ENCODE data around the gene ZNF768. TPM values are rescaled to one million over a fixed set of nuclear protein-coding genes. Genes with fewer than 3 reads are reported as not detected.
"Not testable (repeated sequence)": the region's sequence is repeated elsewhere in the genome, so short reads cannot be mapped to it uniquely, and the experiment has no call there.

Gene ZNF768
- total RNA-seq, 1 experiment from 2014 or later = 48.8 TPM

DNA sequence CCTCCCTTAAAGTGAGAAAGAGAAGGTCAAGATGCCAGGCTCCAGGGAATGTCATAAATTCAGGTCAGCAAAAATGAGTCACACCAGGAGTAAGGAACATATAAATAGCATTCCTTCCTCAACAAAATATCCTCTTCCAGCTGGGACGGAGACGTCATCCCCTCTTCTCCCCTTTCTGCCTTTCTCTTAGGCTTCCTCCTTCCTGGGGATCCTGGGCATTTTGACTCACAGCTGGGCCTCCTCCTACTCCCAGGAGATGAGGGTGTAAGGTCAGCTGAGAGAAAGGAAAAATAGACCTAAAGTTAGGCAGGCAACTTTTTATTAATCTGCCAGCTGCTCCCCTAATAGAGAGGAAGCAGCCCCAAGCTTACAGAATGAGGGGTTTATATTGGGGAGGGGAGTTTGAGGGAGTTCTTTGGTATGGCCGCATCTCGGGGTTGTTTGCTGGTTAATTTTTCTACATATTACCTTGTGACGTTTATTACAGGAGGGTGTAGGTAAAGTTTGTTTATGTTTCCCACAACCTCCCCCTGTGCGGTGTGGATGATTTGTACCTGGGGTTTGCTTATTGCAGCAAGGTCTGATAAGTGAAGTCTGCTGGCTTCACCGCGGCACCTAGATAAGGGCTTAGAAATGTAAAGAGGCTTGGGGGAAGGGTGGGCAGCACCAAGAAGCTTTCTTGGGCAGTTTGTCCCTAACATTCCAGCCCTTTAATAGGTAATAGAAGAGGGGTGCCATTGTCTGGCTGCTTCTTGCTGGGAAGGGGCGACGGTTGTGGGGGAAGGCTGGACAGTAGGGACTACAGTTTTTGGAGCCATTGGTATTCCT is 15.3 kb upstream of the ZNF768 start:
- intact Hi-C loops (cut with micrococcal nuclease) = no loop called here
- no peak for ATAC-seq
- Histone ChIP-seq H3K79me2 (ENCODE audit: insufficient read depth, low read length) (no peaks in the 10 kb centered on the region), H3K27ac (ENCODE audit: low read depth, low read length) (no peak overlapping the region), H3K9ac (ENCODE audit: low read length) (no peak overlapping the region), H2AFZ (ENCODE audit: low read depth, low read length, poor library complexity, severe bottlenecking) (no peak overlapping the region), H3K36me3 (ENCODE audit: control insufficient read depth in 1 of 2, insufficient read depth in 2 of 2, low read length in 2 of 2) (no peaks in the 10 kb centered on the region), H3K27me3 (ENCODE audit: insufficient read depth, low read length) (no peaks in the 10 kb centered on the region), H3K9me2 (ENCODE audit: insufficient read depth) (no peaks in the 10 kb centered on the region), H3K9me3 (ENCODE audit: control insufficient read depth in 1 of 2, insufficient read depth in 1 of 2, low read depth in 1 of 2, low read length in 2 of 2) (no peaks in the 10 kb centered on the region), H3K4me1 (ENCODE audit: control insufficient read depth in 1 of 2, insufficient read depth in 2 of 2, low read length in 2 of 2) (peaks cover 0 to 13% of the 10 kb centered on the region in 2 experiments; a peak in 2 of 4 replicates), H3K4me2 (ENCODE audit: low read length) (no peak overlapping the region), H4K20me1 (ENCODE audit: insufficient read depth) (no peaks in the 10 kb centered on the region), H3K4me3 (replicated peaks in 1 of 2; ENCODE audit: low read depth in 1 of 2, low read length in 2 of 2) (no peak overlapping the region)
- ChIA-PET POLR2A (no interaction called here), RAD21 (ENCODE audit: low non-redundant PET in 1 of 2, low total read pairs in 2 of 2, uncharacterized antibody in 2 of 2, unreplicated experiment in 2 of 2) (no interaction called here), CTCF (no interaction called here)
- no TSS peak for BruUV-seq (replicated peaks)
- TF ChIP-seq SIN3A (IDR thresholded peaks at IDR 0.05; ENCODE audit: low read depth) (no peak), ZNF274 (IDR thresholded peaks at IDR 0.05; ENCODE audit: low read depth, low read length) (no peak), CBX3 (IDR thresholded peaks at IDR 0.05; ENCODE audit: low read depth) (no peak), SRF (IDR thresholded peaks at IDR 0.05; ENCODE audit: low read depth) (no peak)
- DNase-seq (ENCODE audit: low read depth, low spot score) = no peak

DNA sequence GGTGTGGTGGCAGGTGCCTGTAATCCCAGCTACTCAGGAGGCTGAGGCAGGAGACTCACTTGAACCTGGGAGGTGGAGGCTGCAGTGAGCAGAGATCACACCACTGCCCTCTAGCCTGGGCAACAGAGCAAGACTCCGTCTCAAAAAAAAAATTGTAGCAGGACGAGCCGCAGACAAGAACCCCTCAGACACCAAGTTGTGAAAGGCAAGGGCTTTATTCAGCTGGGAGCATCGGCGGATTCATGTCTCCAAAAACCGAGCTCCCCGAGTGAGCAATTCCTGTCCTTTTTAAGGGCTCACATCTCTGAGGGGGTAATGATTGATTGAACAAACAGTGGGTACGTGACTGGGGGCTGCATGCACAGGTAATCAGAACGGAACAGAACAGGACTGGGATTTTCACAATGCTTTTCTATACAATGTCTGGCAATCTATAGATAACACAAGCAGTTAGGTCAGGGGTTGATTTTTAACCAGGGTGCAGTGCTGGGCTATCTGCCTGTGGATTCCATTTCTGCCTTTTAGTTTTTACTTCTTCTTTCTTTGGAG is 14.6 kb upstream of the ZNF768 start:
- H3K27me3 ChIP-seq (ENCODE audit: insufficient read depth, low read length); H3K27ac ChIP-seq (ENCODE audit: low read depth, low read length); H3K9me2 ChIP-seq (ENCODE audit: insufficient read depth); BruUV-seq (replicated peaks); POLR2A ChIA-PET; H2AFZ ChIP-seq (ENCODE audit: low read depth, low read length, poor library complexity, severe bottlenecking); H4K20me1 ChIP-seq (ENCODE audit: insufficient read depth); intact Hi-C loops (cut with micrococcal nuclease); RAD21 ChIA-PET (ENCODE audit: low non-redundant PET in 1 of 2, low total read pairs in 2 of 2, uncharacterized antibody in 2 of 2, unreplicated experiment in 2 of 2); H3K4me2 ChIP-seq (ENCODE audit: low read length); H3K36me3 ChIP-seq (ENCODE audit: control insufficient read depth in 1 of 2, insufficient read depth in 2 of 2, low read length in 2 of 2); H3K79me2 ChIP-seq (ENCODE audit: insufficient read depth, low read length); H3K9me3 ChIP-seq (ENCODE audit: control insufficient read depth in 1 of 2, insufficient read depth in 1 of 2, low read depth in 1 of 2, low read length in 2 of 2); DNase-seq (ENCODE audit: low read depth, low spot score); ATAC-seq; CTCF ChIA-PET; H3K9ac ChIP-seq (ENCODE audit: low read length); H3K4me3 ChIP-seq (replicated peaks in 1 of 2; ENCODE audit: low read depth in 1 of 2, low read length in 2 of 2): not testable (repeated sequence)
- H3K4me1 ChIP-seq (ENCODE audit: control insufficient read depth in 1 of 2, insufficient read depth in 2 of 2, low read length in 2 of 2) = peaks cover 1 to 15% of the 10 kb centered on the region in 2 experiments; a peak in 3 of 4 replicates

DNA sequence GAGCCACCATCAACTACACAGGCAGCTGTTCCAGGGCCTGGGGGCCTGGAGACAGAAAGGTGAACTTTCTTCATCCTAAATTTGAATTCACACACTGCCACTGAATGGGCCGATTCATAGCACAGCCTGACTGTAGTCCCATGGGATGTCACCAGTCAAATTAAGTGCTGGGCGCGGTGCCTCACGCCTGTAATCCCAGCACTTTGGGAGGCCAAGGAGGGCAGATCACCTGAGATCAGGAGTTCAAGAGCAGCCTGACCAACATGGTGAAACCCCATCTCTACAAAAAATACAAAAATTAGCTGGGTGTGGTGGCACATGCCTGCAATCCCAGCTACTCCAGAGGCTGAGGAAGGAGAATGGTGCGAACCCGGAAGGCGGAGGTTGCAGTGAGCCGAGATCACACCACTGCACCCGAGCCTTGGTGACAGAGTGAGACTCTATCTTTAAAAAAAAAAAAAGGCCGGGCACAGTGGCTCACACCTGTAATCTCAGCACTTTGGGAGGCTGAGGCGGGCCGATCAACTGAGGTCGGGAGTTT is 13.7 kb upstream of the ZNF768 start:
- H3K9me3 ChIP-seq (ENCODE audit: control insufficient read depth in 1 of 2, insufficient read depth in 1 of 2, low read depth in 1 of 2, low read length in 2 of 2); H3K27ac ChIP-seq (ENCODE audit: low read depth, low read length); DNase-seq (ENCODE audit: low read depth, low spot score); POLR2A ChIA-PET; H3K27me3 ChIP-seq (ENCODE audit: insufficient read depth, low read length); H3K4me3 ChIP-seq (replicated peaks in 1 of 2; ENCODE audit: low read depth in 1 of 2, low read length in 2 of 2); H3K79me2 ChIP-seq (ENCODE audit: insufficient read depth, low read length); BruUV-seq (replicated peaks); H3K9me2 ChIP-seq (ENCODE audit: insufficient read depth); H3K4me2 ChIP-seq (ENCODE audit: low read length); H4K20me1 ChIP-seq (ENCODE audit: insufficient read depth); intact Hi-C loops (cut with micrococcal nuclease); H3K9ac ChIP-seq (ENCODE audit: low read length); CTCF ChIA-PET; RAD21 ChIA-PET (ENCODE audit: low non-redundant PET in 1 of 2, low total read pairs in 2 of 2, uncharacterized antibody in 2 of 2, unreplicated experiment in 2 of 2); H2AFZ ChIP-seq (ENCODE audit: low read depth, low read length, poor library complexity, severe bottlenecking); ATAC-seq; H3K36me3 ChIP-seq (ENCODE audit: control insufficient read depth in 1 of 2, insufficient read depth in 2 of 2, low read length in 2 of 2): not testable (repeated sequence)
- peaks cover 4 to 24% of the 10 kb centered on the region in 2 experiments; a peak in 3 of 4 replicates for H3K4me1 ChIP-seq (ENCODE audit: control insufficient read depth in 1 of 2, insufficient read depth in 2 of 2, low read length in 2 of 2)
